OCI-LY1 (cell line): Measurements from ENCODE around the gene FNDC5.

Source experiments
- H2AFZ ChIP-seq: fragments of 200-600 bp; sonication (generic), shearing (Covaris generic); 2 replicates; pipeline ENCODE4 v1.6.0; 2014; ENCODE audit warnings: antibody characterized with exemption, mild to moderate bottlenecking, low read length
- H3F3A ChIP-seq: fragments of 200-600 bp; sonication (generic), shearing (Covaris generic); 2 replicates; pipeline ENCODE4 v1.6.0; 2014; ENCODE audit warnings: mild to moderate bottlenecking, antibody characterized with exemption, low read length, moderate library complexity; ENCODE audit not compliant: insufficient read depth
- H3K27ac ChIP-seq: fragments of 200-600 bp; sonication (generic); 2 replicates; pipeline ENCODE4 v1.5.1; 2014; ENCODE audit warnings: low read length, mixed run types, mild to moderate bottlenecking, low read depth; ENCODE audit not compliant: poor library complexity, severe bottlenecking
- H3K27me3 ChIP-seq: fragments of 200-600 bp; sonication (generic); 2 replicates; pipeline ENCODE4 v1.6.0; 2014; ENCODE audit warnings: antibody characterized with exemption, mild to moderate bottlenecking, low read length, moderate library complexity; ENCODE audit not compliant: insufficient read depth
- H3K36me3 ChIP-seq: fragments of 200-600 bp; sonication (generic); 2 replicates; pipeline ENCODE4 v1.6.1; 2014; ENCODE audit warnings: mild to moderate bottlenecking, antibody characterized with exemption, low read length, moderate library complexity, mixed read lengths; ENCODE audit not compliant: insufficient read depth
- H3K4me1 ChIP-seq: fragments of 200-600 bp; sonication (generic); 2 replicates; pipeline ENCODE4 v1.5.1; 2014; ENCODE audit warnings: mild to moderate bottlenecking, low read length, moderate library complexity; ENCODE audit not compliant: insufficient read depth, severe bottlenecking
- H3K4me2 ChIP-seq: fragments of 200-600 bp; sonication (generic), shearing (Covaris generic); 2 replicates; pipeline ENCODE4 v1.6.1; 2014; ENCODE audit warnings: low read length
- H3K4me3 ChIP-seq: fragments of 200-600 bp; sonication (generic); 2 replicates; pipeline ENCODE4 v1.5.1; 2014; ENCODE audit warnings: low read length, low read depth, mild to moderate bottlenecking, mixed read lengths; ENCODE audit not compliant: poor library complexity, severe bottlenecking
- H3K79me2 ChIP-seq: fragments of 200-600 bp; shearing (Covaris generic); 2 replicates; pipeline ENCODE4 v1.6.1; 2016; ENCODE audit warnings: mixed run types, low read length, mixed read lengths; ENCODE audit not compliant: insufficient read depth
- H3K9ac ChIP-seq: fragments of 200-600 bp; sonication (generic), shearing (Covaris generic); 2 replicates; pipeline ENCODE4 v1.6.1; 2014; ENCODE audit warnings: mild to moderate bottlenecking, low read length, mixed read lengths
- H3K9me2 ChIP-seq: fragments of 200-600 bp; sonication (generic), shearing (Covaris generic); 2 replicates; pipeline ENCODE4 v1.6.1; 2014; ENCODE audit warnings: low read depth, mild to moderate bottlenecking, low read length, mixed read lengths
- H3K9me3 ChIP-seq: fragments of 200-600 bp; shearing (Covaris generic); 2 replicates; pipeline ENCODE4 v1.6.1; 2014; ENCODE audit warnings: low read length, mixed read lengths
- H4K20me1 ChIP-seq: fragments of 200-600 bp; sonication (generic), shearing (Covaris generic); 2 replicates; pipeline ENCODE4 v1.6.0; 2016; ENCODE audit warnings: mild to moderate bottlenecking, low read length; ENCODE audit not compliant: insufficient read depth
- CTCF ChIP-seq: fragments of 200-600 bp; sonication (generic), shearing (Covaris generic); IDR thresholded peaks from 2 replicates; pipeline ENCODE4 v1.5.1; 2017; ENCODE audit warnings: mild to moderate bottlenecking, antibody characterized with exemption, low read length, moderate library complexity, mixed read lengths
- EZH2 ChIP-seq: fragments of 200-600 bp; sonication (generic), shearing (Covaris generic); IDR thresholded peaks from 2 replicates; pipeline ENCODE4 v1.8.0; 2017; ENCODE audit warnings: borderline replicate concordance, mixed run types, mild to moderate bottlenecking, antibody characterized with exemption, low read length, moderate library complexity, mixed read lengths

The FNDC5 gene

GRCh38 chr1:32891630-32892029, 20.9 kb upstream of the FNDC5 start:
- Histone ChIP-seq H3K4me3 (no peak overlapping the region), H3K9ac (no peak overlapping the region), H4K20me1 (no peaks in the 10 kb centered on the region), H3K4me2 (no peak overlapping the region), H2AFZ (no peak overlapping the region), H3K9me3 (no peaks in the 10 kb centered on the region), H3K27ac (no peak overlapping the region), H3F3A (no peaks in the 10 kb centered on the region), H3K36me3 (no peaks in the 10 kb centered on the region), H3K79me2 (no peaks in the 10 kb centered on the region), H3K9me2 (no peaks in the 10 kb centered on the region), H3K4me1 (no peaks in the 10 kb centered on the region), H3K27me3 (peaks cover 8% of the 10 kb centered on the region)
- TF ChIP-seq CTCF, result no peak
- TF ChIP-seq EZH2, result no peak

DNA sequence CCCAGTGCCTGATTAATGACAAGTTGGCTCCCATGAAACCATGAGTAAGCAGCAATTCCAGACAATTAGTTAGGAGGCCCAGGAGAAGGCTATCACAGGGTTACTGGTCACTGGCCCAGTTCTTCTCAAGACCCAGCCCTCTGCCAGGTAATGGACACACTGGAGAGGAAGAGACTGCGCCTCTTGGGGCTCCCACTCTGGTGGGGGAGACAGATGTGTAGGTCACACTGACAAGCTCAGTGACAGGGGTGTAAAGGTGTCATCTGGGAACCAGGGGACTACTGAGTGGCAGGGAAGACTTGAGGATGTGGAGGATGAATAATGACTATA, 20.5 kb upstream of the FNDC5 start:
- Histone ChIP-seq H4K20me1 (no peaks in the 10 kb centered on the region), H2AFZ (no peak overlapping the region), H3K36me3 (no peaks in the 10 kb centered on the region), H3K27me3 (peaks cover 8% of the 10 kb centered on the region), H3K9me2 (no peaks in the 10 kb centered on the region), H3K79me2 (no peaks in the 10 kb centered on the region), H3F3A (no peaks in the 10 kb centered on the region), H3K4me2 (no peak overlapping the region), H3K9me3 (no peaks in the 10 kb centered on the region), H3K4me3 (no peak overlapping the region), H3K27ac (no peak overlapping the region), H3K9ac (no peak overlapping the region), H3K4me1 (no peaks in the 10 kb centered on the region)
- no peak for TF ChIP-seq EZH2
- TF ChIP-seq CTCF, result no peak

DNA sequence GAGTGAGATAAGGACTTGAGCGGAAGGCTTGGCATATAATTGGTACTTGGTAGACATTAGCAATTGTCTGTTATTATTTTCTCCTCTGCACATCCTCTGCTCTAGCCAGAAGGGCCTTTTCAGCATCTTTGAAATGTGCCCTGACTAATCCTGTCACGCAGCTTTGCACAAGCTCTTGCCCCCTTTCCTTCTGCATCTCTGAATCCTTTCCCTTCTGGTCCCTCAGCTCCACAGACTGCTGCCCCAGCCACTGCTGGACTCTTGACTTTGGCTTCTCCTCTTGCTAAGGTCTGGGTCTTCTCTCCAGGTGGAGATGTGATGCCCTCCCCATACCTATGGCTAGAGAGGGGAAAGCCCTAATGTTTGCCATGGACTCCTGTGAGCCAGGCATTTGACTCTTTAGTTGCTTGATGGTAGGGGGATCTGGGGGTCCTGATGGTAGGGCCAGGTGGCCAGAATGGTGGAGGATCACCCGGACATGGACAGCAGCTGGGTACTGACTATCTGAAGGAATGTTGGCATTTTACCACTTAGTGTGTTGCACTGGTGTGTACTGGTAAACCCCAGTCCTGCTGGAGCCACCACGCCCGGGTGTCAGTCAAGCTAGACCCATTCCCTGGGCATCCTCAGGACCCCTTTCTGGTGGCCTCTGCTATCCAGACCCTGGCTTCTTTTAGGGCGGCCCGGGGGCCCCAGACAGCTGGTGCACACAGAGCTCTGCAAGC, 20.0 kb upstream of the FNDC5 start:
- Histone ChIP-seq H3K9ac (no peak overlapping the region), H2AFZ (no peak overlapping the region), H3F3A (no peaks in the 10 kb centered on the region), H3K36me3 (no peaks in the 10 kb centered on the region), H3K4me2 (no peak overlapping the region), H3K79me2 (no peaks in the 10 kb centered on the region), H3K4me3 (no peak overlapping the region), H3K27ac (no peak overlapping the region), H4K20me1 (no peaks in the 10 kb centered on the region), H3K9me2 (no peaks in the 10 kb centered on the region), H3K4me1 (no peaks in the 10 kb centered on the region), H3K27me3 (peaks cover 8% of the 10 kb centered on the region), H3K9me3 (no peaks in the 10 kb centered on the region)
- TF ChIP-seq EZH2 (no peak), CTCF (no peak)
